Nephron (organoid): ENCODE results near the gene NBEAL2.

Source experiments
- H3K27ac Mint-ChIP-seq, 3 experiments: 2 replicates each; pipeline ENCODE4 v1.8.0; 2020; ENCODE audit warnings: mixed read lengths in 3 of 3, mild to moderate bottlenecking in 2 of 3, moderate library complexity in 1 of 3
- H3K27me3 Mint-ChIP-seq: 2 replicates; pipeline ENCODE4 v1.8.0; 2021; ENCODE audit warnings: low read depth, mild to moderate bottlenecking, moderate library complexity, mixed read lengths
- H3K36me3 Mint-ChIP-seq: 2 replicates; pipeline ENCODE4 v1.8.0; 2020; ENCODE audit warnings: low read depth, mixed read lengths
- H3K4me1 Mint-ChIP-seq: 2 replicates; pipeline ENCODE4 v1.8.0; 2020; ENCODE audit warnings: mixed read lengths
- H3K4me3 Mint-ChIP-seq, 3 experiments: 2 replicates each; pipeline ENCODE4 v1.8.0; 2020; ENCODE audit warnings: mild to moderate bottlenecking in 3 of 3, mixed read lengths in 3 of 3, moderate library complexity in 2 of 3
- H3K9me3 Mint-ChIP-seq: 2 replicates; pipeline ENCODE4 v1.8.0; 2020; ENCODE audit warnings: mixed read lengths
- TF ChIP-seq, protein P1 (sequence below), 3 experiments: fragments of 200-600 bp; sonication (generic); IDR thresholded peaks; one replicate each; pipeline ENCODE4 v1.5.0; 2021; ENCODE audit warnings: antibody characterized with exemption in 3 of 3; ENCODE audit not compliant: unreplicated experiment in 3 of 3

NBEAL2 gene

DNA sequence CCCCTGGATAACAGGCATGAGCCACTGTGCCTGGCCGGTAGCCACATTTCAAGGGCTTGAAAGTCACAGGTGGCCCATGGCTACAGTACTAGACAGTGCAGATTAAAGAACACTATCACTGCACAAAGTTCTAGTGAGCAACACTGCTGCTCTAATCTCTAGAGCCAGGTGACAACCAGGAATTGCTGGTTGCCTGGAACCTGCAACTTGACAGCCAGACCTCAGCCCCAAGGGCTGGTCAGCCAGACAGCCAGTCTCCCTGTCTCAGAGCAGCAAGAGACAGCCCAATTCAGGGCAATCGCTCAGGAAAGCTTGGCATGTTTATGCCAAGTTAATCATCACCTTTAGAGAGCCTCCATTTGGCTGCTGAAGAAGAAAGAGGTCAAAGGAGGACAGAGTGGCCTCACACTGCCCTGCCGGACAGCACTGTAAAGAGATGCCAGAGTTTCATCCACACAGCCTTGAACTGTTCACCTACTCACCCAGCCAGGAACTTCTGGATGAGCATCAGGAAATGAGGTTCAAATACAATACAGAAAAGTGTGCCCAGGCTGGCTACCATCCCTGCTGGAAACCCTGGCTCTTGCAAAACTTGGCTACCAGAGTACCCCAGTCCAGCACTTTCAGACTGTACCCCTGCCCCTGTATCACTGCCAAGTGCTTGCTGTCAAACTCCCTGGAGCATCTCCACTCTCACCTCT lies 8.9 kb upstream of the NBEAL2 start:
- peaks cover 17% of the 10 kb centered on the region for H3K36me3 Mint-ChIP-seq
- peaks cover 61% of the 10 kb centered on the region for H3K4me1 Mint-ChIP-seq
- H3K4me3 Mint-ChIP-seq, result no peak overlapping the region
- no peaks in the 10 kb centered on the region for H3K27me3 Mint-ChIP-seq
- no peaks in the 10 kb centered on the region for H3K9me3 Mint-ChIP-seq
- TF ChIP-seq, protein P1, sequence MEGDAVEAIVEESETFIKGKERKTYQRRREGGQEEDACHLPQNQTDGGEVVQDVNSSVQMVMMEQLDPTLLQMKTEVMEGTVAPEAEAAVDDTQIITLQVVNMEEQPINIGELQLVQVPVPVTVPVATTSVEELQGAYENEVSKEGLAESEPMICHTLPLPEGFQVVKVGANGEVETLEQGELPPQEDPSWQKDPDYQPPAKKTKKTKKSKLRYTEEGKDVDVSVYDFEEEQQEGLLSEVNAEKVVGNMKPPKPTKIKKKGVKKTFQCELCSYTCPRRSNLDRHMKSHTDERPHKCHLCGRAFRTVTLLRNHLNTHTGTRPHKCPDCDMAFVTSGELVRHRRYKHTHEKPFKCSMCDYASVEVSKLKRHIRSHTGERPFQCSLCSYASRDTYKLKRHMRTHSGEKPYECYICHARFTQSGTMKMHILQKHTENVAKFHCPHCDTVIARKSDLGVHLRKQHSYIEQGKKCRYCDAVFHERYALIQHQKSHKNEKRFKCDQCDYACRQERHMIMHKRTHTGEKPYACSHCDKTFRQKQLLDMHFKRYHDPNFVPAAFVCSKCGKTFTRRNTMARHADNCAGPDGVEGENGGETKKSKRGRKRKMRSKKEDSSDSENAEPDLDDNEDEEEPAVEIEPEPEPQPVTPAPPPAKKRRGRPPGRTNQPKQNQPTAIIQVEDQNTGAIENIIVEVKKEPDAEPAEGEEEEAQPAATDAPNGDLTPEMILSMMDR (IDR thresholded peaks at IDR 0.05; ENCODE audit: unreplicated experiment in 3 of 3), result no peak
- H3K27ac Mint-ChIP-seq, result peak overlapping the region; percentile 16 to 80 (median 70)

DNA sequence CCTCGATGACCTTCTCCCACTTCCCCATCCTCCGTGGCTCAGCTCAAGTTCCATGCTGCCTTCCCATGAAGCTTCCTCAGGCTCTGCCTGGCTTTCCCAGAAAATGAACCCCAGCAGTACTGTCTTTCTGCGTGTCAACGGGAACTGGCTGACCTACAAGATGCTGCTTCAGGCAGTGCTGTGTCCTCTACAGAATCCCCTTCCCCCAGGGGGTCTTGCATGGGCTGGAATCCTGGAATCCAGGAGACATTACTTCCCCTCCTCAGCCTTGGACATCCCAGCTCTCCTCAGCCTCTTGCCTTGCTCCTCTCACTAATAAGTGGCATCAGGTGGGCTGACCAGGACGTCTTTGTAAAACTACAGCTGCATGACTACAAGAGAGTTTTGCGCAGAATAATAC lies 8.3 kb upstream of the NBEAL2 start:
- H3K27ac Mint-ChIP-seq, result peak overlapping the region; percentile 16 to 80 (median 70)
- H3K27me3 Mint-ChIP-seq, result no peaks in the 10 kb centered on the region
- no peak overlapping the region for H3K4me3 Mint-ChIP-seq
- TF ChIP-seq, protein P1 (IDR thresholded peaks at IDR 0.05; ENCODE audit: unreplicated experiment in 3 of 3), result no peak
- no peaks in the 10 kb centered on the region for H3K9me3 Mint-ChIP-seq
- peaks cover 56% of the 10 kb centered on the region for H3K4me1 Mint-ChIP-seq
- peaks cover 12% of the 10 kb centered on the region for H3K36me3 Mint-ChIP-seq

DNA sequence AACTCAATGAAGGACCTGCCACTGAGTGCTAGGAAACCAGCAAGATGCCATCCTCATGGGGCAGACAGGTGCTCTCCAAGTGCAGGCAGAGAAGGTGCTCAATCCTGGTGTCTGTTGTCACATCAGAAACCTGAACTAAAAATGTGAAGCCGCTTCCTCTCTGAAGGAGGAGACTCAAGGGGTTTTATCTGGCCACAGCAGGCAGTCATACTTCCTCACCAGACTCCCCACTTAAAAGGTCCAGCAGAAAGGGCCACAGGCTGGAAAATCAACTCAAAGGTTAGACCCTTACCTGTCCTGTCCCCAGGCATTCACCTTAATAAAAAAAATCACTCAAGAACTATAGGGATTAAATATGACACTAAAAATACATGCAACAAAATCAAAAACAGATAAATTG lies 7.7 kb upstream of the NBEAL2 start:
- TF ChIP-seq, protein P1 (IDR thresholded peaks at IDR 0.05; ENCODE audit: unreplicated experiment in 3 of 3), result no peak
- Mint-ChIP-seq H3K9me3 (no peaks in the 10 kb centered on the region), H3K4me3 (no peak overlapping the region), H3K27ac (peak overlapping the region; percentile 16 to 80 (median 27)), H3K4me1 (peaks cover 57% of the 10 kb centered on the region), H3K36me3 (peaks cover 10% of the 10 kb centered on the region), H3K27me3 (no peaks in the 10 kb centered on the region)

DNA sequence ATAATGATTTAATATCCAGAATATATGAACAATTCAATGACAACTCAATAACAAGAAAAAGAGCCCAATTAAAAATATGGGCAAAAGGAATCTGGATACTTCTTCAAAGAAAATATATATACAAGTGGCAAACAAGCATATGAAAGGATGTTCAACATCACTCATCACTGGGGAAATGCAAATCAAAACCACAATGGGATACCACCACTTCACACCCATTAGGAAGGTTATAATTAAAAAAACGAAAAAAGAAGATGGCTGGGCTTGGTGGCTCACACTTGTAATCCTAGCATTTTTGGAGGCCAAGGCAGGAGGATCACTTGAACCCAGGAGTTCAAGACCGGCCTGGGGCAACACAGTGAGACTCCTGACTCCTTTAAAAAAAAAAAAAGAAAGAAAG lies 7.1 kb upstream of the NBEAL2 start:
- no peaks in the 10 kb centered on the region for H3K27me3 Mint-ChIP-seq
- H3K27ac Mint-ChIP-seq, result no peak overlapping the region
- peaks cover 8% of the 10 kb centered on the region for H3K36me3 Mint-ChIP-seq
- H3K4me3 Mint-ChIP-seq, result peak overlapping the region; percentile 34 to 69 (median 67)
- TF ChIP-seq, protein P1 (IDR thresholded peaks at IDR 0.05; ENCODE audit: unreplicated experiment in 3 of 3), result no peak
- peaks cover 58% of the 10 kb centered on the region for H3K4me1 Mint-ChIP-seq
- no peaks in the 10 kb centered on the region for H3K9me3 Mint-ChIP-seq

DNA sequence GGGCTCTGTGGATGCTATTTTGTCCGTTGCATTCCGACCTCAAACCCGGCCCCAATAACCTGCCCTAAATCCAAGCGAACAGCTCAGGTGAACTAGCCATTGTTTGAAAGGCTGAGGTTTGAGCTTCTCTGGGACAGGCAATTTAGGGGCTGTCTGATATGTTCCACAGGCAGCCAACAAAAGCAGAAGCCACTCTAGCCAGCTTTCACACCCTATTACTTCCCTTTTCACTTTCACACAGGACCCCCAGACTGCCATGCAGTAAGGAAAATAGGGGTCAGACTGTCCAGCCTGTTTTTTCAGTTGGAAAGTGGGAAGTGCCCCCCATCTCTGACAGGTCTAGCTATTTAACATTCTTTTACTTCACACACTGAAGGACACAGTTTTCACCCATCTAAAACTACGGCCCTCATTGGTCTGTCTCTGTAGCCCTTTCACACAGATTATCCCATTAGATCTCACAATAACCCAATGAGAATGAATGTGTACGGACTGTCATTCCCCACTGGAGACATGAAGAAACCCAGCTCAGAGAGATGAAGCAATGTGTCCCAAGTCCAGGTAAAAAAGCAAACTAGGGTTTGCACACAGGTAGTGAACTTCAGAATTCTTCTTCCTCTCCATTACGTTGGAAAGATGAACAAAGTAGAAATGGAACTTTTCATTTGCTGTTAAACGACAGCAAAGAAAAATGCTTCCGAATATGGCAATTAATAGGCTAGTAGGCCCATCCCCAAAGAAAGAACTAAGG lies 4.9 kb upstream of the NBEAL2 start:
- TF ChIP-seq, protein P1 (IDR thresholded peaks at IDR 0.05; ENCODE audit: unreplicated experiment in 3 of 3), result no peak

More for the DNA sequence above, 4.9 kb upstream of the NBEAL2 start:
- no peaks in the 10 kb centered on the region for H3K9me3 Mint-ChIP-seq
- peak overlapping the region; percentile 26 to 72 (median 69) for H3K27ac Mint-ChIP-seq
- no peaks in the 10 kb centered on the region for H3K27me3 Mint-ChIP-seq
- H3K36me3 Mint-ChIP-seq, result peaks cover 8% of the 10 kb centered on the region
- H3K4me1 Mint-ChIP-seq, result peaks cover 50% of the 10 kb centered on the region
- H3K4me3 Mint-ChIP-seq, result peak overlapping the region; percentile 76 to 85 (median 77)
